Occipital lobe (tissue), 2 donors: ENCODE data around the gene DAZ2. TPM values are rescaled to one million over a fixed set of nuclear protein-coding genes. Genes with fewer than 3 reads are reported as not detected.
"Not testable (repeated sequence)": the region's sequence is repeated elsewhere in the genome, so short reads cannot be mapped to it uniquely, and the experiment has no call there.

Experiments used
- DNase-seq: peaks from one replicate; lab custom pipeline; 2025; lab: John Stamatoyannopoulos, UW
- total RNA-seq: library from RNA; depleted of rRNA; stranded (reverse); fragments of >200 nt; gene quantifications from one replicate; pipeline ENCODE4 v1.2.3, GENCODE V29; 2014

DAZ2 gene
- not detected for total RNA-seq

GRCh38 chrY:23219233-23219632 is at the start of gene DAZ2:
TSS of gene DAZ2 (plus strand) at chrY:23219533. CDS start at chrY:23219741, 208 bp downstream.
- DNase-seq: not testable (repeated sequence)

- not testable (repeated sequence) for DNase-seq
These were observed 20.4 kb upstream of the DAZ2 start, which contains the start of gene DAZ1 for GRCh38 chrY:23198908-23199307. TSS of gene DAZ1 (minus strand) at chrY:23199008. CDS start at chrY:23198800, 208 bp downstream.

GRCh38 chrY:23207455-23207854 is 11.9 kb upstream of the DAZ2 start:
- DNase-seq: not testable (repeated sequence)

GRCh38 chrY:23209802-23210495 is 9.4 kb upstream of the DAZ2 start:
- DNase-seq: not testable (repeated sequence)

- DNase-seq: not testable (repeated sequence)
These were observed 8.7 kb upstream of the DAZ2 start for GRCh38 chrY:23210681-23211080.

Other genes starting within 250 kb of the DAZ2 start
- not detected for gene BPY2, start 235.3 kb upstream of the DAZ2 start, total RNA-seq
- not detected for gene DAZ1, start 20.5 kb upstream of the DAZ2 start, total RNA-seq